Activated T-helper 1 cell treated with anti-CD3 and anti-CD28 coated beads, Interleukin-2, amount 50 U/mL, for 16 hours (primary cell): ENCODE measurements around the gene SCGB2B2.
"Not testable (repeated sequence)": the region's sequence is repeated elsewhere in the genome, so short reads cannot be mapped to it uniquely, and the experiment has no call there.

Source experiments
- DNase-seq, 2 donors: peaks; one replicate each; pipeline ENCODE4 v3.0.0-alpha.2; 2020; ENCODE audit warnings: low read depth in 1 of 2, low spot score in 1 of 2

The SCGB2B2 gene

DNA sequence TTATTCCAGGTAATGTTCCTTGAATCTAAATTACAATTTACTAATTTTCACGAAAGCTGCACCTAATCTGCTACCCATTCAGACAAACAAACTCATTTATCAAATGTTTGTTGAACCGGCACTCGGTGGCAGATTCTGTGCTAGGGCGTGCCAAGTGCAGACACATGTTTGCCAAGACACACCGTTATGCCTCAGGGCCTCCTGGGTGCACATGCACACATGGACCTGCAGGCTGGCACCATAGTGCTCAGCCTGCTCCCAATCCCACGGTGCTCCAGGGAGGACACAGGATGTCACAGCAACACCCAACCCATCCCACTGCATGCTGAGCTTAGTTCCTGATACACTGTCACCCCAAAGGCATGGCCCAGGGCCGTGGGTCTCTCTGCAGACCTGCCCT is 7.7 kb downstream of the SCGB2B2 start:
- DNase-seq = no peak

- DNase-seq = not testable (repeated sequence)
These were observed 8.3 kb downstream of the SCGB2B2 start for GRCh38 chr19:34668690-34669089.

DNA sequence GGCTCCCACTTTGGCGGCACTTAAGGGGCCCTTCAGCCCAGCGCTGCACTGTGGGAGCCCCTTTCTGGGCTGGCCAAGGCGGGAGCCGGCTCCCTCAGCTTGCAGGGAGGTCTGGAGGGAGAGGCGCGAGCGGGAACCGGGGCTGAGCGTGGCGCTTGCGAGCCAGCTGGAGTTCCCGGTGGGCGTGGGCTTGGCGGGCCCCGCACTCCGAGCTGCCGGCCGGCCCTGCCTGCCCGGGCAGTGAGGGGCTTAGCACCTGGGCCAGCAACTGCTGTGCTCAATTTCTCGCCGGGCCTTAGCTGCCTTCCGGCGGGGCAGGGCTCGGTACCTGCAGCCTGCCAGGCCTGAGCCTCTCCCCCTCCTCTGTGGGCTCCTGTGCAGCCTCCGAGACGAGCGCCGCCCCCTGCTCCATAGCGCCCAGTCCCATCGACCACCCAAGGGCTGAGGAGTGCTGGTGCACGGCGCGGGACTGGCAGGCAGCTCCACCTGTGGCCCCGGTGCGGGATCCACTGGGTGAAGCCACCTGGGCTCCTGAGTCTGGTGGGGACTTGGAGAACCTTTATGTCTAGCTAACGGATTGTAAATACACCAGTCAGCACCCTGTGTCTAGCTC is 8.8 kb downstream of the SCGB2B2 start:
- not testable (repeated sequence) for DNase-seq

DNA sequence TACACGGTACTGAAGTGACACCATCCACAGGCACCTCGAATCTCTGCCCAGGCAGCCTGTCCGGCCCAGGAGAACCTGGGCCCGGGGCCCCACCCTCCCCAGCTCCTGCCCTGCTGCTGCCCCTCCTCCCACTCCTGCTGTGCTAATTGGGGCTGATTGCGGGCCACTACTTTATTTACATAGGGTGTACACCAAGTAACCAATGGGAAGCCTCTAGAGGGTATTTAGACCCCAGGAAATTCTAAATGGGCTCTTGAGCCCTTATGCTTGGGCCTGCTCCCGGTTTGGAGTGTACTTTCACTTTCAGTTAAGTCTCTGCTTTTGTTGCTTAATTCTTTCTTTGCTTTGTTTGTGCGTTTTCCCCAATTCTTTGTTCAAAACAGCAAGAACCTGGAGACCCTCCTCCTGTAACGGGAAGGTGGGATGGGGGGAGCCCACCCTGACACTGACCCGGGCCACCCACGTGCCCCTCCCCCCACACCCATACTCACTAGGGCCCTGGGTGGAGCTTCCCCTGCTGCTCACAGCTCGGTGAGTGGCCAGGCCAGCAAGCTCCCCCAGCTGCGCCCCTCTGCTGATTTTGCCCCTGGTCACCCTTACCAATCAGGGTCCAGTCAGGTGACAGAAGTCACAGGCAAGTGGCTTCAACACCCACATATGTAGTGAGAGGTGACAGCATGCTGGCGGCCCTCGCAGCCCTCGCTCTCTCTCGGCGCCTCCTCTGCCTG is 9.4 kb downstream of the SCGB2B2 start:
- DNase-seq = no peak

- DNase-seq = no peak
These were observed 10.0 kb downstream of the SCGB2B2 start for GRCh38 chr19:34666958-34667265.

- DNase-seq = no peak
These were observed 10.6 kb downstream of the SCGB2B2 start for GRCh38 chr19:34666200-34666957.

DNA sequence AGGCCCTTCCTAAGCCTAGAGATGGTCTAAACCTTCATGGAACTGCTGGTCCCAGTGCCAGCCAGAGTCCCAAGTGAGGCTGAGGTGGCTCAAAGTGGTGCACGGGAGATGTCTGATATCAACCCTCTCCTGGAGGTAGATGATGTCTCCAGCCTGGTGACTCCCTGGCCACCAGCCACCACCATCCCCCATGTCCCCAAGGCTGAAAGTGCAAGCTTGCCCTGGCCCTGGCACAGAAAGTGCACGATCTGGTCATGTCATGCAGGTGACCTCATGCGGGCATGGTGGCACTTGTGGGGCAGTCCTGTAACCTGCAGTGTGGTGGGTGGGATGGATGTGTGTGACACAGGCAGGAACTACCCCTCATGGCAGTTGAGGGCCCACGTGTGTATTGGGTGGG is 11.7 kb downstream of the SCGB2B2 start:
- not testable (repeated sequence) for DNase-seq

DNA sequence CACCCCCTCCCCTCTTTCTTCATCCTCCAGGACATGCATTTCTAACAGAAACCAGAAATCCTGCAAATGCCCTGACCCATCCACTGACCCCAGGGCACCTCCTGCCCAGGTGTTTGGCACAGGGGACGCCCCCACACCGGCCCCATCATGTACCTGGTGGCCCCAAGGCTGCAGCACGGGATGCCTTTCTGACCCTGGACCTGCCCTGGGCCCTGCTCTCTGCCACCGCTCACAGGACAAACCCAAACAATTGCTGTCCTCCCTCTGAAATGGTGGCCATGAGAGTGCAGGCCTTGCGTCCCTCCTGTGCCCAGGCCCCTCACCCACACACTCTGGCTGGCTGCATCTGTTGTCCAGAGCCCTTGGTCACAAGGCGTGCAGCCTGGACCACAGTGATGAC is 12.1 kb downstream of the SCGB2B2 start:
- no peak for DNase-seq

DNA sequence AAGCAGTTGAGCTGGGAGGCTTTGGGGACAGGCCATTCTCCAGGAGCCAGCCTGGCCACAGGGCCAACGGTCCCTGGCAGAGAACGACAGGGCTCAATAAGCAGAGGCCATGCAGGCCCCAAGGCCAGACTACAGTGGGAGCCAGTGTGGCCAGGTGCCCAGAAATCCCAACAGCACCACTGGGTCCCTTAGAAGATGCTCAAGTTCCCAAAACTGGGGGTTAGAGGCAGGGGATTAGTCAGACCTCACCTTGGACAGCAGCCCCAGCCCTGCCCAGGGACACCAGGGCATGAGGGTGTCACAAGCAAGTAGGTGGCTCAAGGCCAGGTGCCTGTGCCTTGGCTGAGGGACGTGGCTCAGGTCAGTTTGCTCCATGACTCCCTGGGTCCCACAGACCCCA is 12.8 kb downstream of the SCGB2B2 start:
- DNase-seq = no peak

DNA sequence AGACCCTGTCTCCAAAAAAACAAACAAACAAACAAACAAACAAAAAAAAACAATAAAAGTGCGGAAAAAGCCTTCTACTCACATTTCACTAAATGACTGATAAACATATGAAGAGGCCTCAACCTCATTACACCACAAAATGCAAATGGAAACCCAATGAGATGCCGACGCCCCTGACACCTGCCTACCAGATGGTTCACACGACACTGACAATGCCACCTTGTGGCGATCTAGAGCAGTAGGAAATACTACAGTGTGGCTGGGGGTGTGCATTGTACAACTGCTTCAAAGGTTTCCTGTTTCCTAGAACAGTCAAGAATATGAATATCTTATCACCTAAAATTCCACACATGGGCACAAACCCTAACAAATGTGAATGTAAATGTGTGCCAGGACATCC is 14.0 kb downstream of the SCGB2B2 start:
- DNase-seq = peak in 1 of 2 donors; percentile 13

GRCh38 chr19:34661357-34661756 is 15.6 kb downstream of the SCGB2B2 start:
- DNase-seq = no peak

GRCh38 chr19:34655651-34656050 is 21.3 kb downstream of the SCGB2B2 start:
- DNase-seq = no peak

DNA sequence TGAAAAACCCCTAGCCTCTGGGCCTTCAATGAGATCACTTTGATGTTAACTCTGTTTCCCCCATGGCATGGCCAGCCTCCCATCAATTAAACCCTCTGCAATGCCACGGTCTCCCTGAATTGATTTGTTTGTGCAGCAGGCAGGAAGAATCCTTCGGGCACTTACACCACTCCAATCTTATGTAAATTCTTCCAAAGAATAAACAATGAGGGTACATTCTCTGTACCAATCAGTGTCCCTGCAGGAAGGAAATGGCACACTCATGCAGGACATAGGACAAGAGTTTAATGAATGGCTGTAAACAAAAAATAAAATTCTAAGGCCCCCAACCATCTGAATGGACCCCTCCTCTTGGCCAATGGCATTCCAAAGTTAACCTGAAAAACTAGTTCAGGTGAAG is 22.2 kb downstream of the SCGB2B2 start:
- no peak for DNase-seq

DNA sequence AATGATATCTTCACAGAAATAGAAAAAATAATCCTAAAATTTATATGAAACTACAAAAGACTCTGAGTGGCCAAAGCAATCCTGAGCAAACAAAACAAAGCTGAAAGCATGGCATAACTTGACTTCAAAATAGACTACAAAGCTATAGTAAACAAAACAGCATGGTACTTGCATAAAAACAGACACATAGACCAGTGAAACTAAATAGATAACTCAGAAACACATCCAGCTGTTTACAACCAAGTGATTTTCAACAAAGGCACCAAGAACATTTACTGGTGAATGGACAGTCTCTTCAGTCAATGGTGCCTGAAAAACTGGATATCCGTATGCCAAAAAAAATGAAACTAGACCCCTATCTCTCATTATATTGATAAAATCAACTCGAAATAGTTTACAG is 25.2 kb downstream of the SCGB2B2 start:
- no peak for DNase-seq

DNA sequence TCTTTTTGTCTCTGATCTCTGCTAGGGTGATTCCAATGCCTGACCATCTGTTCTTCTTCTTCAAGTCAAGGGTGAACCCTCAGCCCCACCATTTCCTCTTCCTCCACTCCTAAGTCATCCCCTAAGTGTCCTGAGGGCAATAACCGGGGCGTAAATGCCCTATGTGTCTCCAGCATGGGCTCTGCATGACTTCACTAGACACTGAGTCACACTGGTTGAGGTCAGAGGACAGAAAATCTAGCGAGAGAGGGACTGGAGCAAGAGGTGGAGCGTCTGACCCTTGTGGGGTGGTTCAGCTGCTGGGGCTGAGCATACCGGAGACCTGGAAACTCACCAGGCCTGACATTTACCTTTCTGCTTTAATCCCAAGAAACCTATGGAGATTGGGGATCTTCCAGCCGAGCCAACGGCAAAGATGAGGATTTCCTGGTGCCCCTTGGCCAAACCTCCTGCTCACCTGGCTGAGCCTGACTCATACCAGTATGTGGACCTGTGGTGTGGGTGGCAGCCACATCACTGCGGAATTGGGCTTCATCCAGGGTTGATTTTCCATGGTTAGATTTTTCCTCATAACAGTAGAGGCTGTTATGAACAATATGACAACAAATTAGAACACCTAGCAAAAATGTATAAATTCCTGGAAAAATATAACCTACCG is 26.9 kb downstream of the SCGB2B2 start:
- no peak for DNase-seq

- DNase-seq = no peak
These were observed 31.4 kb downstream of the SCGB2B2 start for GRCh38 chr19:34645551-34645950.

GRCh38 chr19:34644991-34645461 is 31.9 kb downstream of the SCGB2B2 start:
- no peak for DNase-seq

DNA sequence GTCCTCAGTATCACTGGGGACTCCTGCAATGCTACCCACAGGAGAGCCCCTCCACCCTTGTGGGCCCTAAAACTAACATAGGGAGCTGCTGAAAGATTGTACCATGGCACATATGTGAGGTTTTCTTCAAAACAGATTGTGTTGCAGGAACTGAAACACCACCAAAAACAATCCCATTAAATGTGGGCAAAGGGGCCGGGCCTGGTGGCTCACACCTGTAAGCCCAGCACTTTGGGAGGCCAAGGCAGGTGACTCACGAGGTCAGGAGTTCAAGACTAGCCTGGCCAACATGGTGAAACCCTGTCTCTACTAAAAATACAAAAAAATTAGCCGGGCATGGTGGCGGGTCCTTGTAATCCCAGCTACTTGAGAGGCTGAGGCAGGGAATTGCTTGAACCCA is 34.7 kb downstream of the SCGB2B2 start:
- DNase-seq = no peak

DNA sequence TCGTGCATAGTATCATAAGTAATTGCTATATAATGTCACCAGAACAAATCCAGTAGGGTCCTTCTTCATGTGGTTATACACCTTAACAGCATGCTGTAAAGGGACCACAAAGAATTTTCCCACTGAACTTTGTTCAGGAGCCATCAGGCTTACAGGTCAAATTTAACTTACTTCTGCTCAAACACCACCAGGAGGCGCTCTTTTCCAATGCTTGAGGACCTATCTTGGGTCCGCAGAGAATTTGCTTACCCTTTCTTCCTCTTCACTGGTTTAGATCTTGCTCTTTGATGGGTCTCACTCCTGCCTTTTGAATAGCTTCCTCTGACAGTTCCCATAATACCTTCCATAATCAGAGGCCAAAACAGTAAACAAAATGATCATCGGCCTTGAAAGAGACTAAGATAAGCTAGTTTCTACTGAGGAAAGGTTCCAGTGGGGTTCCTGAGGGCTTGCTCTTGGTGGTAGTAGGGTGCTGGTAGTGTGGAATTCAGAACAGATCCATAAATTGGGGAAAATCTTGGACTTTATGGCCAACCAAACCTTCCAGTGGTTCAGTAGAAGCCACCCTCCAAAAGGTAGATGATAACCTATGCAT is 37.4 kb downstream of the SCGB2B2 start:
- DNase-seq = peak in 1 of 2 donors; percentile 33

- DNase-seq = no peak
These were observed 43.2 kb downstream of the SCGB2B2 start for GRCh38 chr19:34633802-34634201.
